Loucy (cell line): ENCODE measurements around the gene TRAF3IP1.

Source experiments
- EZH2phosphoT487 ChIP-seq: fragments of 200-600 bp; IDR thresholded peaks from 2 replicates; pipeline ENCODE4 v1.6.1; 2018; ENCODE audit warnings: antibody characterized with exemption, mild to moderate bottlenecking, moderate library complexity, borderline replicate concordance
- TF ChIP-seq, protein P1 (sequence below): fragments of 200-600 bp; sonication (generic); conservative IDR thresholded peaks from 2 replicates; pipeline ENCODE4 v1.5.1; 2014; ENCODE audit warnings: mild to moderate bottlenecking, antibody characterized with exemption, low read length

DNA sequence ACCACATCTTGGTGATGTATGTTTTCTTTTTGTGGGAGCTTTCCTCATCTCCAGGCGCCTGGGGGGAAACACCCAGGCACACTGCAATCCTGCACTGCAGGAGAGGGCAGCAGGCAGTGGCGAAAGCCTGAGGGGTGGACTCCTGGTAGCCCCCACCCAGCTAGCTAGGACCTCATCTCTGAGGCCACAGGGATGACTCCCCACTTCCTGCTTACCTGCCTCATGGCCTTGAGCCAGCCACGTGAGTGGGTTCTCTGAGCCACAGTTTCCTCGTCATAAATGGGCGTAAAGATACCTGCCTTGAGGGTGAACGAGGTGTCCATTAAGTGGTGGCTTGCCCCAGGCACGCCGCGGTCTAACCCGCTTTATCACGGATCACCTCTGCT, 19.1 kb downstream of the TRAF3IP1 start:
- TF ChIP-seq, protein P1, sequence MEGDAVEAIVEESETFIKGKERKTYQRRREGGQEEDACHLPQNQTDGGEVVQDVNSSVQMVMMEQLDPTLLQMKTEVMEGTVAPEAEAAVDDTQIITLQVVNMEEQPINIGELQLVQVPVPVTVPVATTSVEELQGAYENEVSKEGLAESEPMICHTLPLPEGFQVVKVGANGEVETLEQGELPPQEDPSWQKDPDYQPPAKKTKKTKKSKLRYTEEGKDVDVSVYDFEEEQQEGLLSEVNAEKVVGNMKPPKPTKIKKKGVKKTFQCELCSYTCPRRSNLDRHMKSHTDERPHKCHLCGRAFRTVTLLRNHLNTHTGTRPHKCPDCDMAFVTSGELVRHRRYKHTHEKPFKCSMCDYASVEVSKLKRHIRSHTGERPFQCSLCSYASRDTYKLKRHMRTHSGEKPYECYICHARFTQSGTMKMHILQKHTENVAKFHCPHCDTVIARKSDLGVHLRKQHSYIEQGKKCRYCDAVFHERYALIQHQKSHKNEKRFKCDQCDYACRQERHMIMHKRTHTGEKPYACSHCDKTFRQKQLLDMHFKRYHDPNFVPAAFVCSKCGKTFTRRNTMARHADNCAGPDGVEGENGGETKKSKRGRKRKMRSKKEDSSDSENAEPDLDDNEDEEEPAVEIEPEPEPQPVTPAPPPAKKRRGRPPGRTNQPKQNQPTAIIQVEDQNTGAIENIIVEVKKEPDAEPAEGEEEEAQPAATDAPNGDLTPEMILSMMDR: no peak
- TF ChIP-seq EZH2phosphoT487: no peak
